HG03432 (cell line): ENCODE data around the gene DNMT1.
A peak's percentile ranks its signal among the peaks of the same experiment; 100 is the strongest.

Source experiments
- ATAC-seq: cut with Tn5 transposase; IDR thresholded peaks from one replicate; pipeline ENCODE4 v1.9.1; 2021; ENCODE audit warnings: mild to moderate bottlenecking, moderate library complexity; ENCODE audit not compliant: unreplicated experiment

DNMT1 gene

DNA sequence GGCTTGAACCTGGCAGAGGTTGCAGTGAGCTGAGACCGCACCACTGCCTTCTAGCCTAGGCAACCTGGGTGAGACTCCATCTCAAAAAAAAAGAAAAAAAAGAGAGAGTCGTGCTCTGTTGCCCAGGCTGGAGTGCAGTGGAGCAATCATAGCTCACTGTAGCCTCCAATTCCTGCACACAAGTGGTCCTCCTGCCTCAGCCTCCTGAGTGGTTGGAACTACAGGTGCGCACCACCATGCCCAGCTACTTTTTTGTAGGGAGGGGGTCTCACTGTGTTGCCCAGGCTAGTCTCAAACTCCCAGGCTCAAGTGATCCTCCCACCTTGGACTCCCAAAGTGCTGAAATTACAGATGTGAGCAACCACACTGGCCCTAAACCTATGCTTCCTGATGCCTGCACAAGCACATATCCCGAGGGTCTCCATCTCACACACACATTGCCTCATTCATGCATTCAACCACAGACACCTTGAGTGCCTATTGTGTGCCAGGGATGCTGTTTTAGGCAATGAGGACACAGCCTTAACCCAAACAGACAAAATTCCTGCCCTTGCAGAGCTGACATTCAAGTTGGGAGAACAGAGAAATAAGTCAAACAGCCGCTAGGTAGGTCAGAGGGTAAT is 94.5 kb downstream of the DNMT1 start:
- ATAC-seq: no peak

DNA sequence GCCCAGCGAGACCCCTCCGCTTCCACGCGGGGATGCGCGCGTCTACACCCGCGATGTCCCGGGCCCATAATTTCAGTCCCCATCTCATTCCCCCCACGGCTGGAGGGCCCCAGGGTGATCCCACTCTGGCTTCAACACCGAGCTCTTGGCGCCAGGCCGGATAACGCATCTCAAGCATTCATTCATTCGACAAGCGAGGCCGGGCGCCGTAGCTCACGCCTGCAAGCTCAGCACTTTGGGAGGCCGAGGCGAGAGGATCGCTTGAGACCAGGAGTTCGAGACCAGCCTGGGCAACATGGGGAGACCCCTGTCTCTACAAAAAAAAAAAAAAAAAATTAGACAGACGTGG is 98.2 kb downstream of the DNMT1 start:
- ATAC-seq: no peak

DNA sequence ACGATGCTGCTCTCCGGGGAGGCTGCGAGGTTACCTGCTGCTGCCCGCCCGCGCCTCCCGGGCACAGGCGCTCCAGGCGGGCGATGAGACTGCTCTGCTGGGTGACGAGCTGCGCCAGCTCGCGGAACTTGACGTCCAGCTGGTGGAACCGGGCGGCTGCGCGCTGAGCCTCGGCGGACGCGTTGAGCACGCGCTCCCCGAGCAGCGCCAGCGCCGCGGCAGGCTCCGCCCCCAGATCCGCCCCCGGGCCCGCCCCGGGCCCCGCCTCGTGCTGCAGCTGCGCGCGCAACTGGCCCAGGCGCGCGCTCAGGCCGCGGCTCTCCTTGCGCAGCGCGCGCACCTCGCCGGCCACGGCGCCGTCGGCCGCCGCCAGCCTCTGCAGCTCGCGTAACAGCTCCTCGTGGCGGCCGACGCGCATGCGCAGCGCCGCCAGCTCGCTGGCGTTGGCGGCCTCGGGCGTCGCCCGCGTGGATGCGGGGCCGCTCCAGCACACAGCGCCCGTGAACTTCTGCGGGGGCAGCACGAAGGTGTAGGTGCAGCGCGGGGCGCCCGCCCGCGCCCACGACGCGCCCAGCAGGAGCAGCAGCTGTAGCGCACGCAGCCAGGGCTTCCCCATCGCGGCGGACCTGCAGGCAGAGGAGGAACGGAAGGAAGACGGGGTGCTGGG is 98.7 kb downstream of the DNMT1 start:
- ATAC-seq: peak; percentile 78

DNA sequence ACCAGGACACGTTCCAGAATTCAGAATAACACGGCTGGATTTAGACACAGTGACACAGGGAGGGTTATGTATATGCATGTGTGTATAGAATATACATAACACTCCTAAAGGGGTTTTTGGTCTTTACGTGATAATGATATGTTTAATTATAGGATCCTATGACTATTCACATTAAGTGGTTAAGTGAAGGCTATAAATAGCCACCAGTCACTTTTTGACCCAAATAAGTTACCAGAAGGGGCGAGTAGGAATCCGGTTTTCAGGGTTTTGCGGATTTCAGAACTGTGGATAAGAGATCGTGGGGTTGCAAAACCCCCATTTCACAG is 99.2 kb downstream of the DNMT1 start:
- ATAC-seq: no peak

DNA sequence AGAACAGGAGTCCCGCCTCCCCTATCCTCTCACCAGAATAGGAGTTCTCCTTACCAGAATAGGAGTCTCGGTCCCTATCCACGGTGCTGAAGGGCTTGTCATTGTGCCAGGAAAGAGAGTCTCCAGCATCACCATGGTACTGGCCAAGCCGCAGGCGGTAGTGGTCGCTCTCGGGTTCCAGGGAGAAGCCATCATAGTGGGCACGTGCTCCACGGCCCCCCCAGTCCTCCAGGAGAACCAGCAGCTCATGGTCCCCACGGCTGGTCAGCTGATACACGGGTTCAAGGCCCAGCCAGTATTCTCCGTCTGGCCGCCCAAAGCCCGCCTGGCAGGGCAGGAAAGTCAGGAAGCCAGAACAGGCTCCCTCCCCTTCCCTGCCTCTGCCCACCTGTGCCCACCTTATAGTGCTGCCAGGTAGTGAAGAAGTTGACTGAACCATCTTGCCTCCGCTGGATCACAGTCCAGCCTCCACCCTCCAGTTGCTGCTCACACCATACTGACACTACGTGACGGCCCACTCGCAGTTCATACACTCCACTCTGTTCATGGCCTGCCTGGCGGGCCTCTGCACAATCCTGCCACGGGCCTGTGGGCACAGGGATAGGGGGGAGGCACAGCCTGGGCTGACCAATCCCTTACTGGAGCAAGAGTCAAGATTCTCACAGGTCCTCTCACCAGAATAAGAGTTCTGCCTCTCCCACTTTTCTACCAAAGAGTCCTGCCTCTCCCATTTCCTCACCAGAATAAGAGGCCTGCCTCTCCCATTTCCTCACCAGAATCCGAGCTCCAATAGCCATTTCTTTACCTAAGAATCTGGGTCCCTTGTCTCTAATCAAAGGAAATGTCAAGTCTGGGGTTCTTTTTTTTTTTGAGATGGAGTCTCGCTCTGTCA is 101.2 kb downstream of the DNMT1 start:
- no peak for ATAC-seq

DNA sequence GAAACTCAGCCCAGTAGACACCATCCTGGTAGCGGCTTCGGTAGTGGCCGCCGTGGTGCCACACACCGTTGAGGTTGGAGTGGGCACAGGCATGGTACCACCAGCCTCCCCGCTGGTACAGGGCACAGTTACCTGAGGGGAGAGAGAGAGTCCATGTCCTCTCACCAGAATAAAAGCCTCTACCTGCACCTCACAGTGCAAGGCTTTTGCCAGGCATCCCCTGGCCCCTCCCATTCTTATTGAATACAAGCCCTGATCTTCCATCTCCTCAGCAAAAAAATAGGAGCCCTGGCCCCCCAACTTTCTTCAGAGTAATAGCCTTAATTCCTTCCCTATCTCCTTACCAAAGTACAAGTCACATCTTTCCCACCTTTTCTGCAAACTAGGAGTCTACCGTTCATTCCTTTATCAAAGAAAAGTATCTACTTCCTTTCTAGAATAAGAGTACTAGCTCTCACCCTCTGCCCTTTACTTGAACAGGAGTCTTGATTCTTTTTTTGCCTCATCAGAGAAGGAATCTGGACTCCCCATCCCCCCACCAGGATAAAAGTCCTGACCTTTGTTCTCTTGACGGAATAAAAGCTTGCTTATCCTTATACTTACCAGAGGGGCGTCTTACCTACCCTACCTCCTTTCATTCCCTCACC is 102.0 kb downstream of the DNMT1 start:
- ATAC-seq: no peak

GRCh38 chr19:10091895-10092641 is 102.7 kb downstream of the DNMT1 start:
- ATAC-seq: no peak

GRCh38 chr19:10091370-10091687 is 103.4 kb downstream of the DNMT1 start:
- ATAC-seq: no peak

- ATAC-seq: no peak
Measured at GRCh38 chr19:10089801-10090375, 104.9 kb downstream of the DNMT1 start.

DNA sequence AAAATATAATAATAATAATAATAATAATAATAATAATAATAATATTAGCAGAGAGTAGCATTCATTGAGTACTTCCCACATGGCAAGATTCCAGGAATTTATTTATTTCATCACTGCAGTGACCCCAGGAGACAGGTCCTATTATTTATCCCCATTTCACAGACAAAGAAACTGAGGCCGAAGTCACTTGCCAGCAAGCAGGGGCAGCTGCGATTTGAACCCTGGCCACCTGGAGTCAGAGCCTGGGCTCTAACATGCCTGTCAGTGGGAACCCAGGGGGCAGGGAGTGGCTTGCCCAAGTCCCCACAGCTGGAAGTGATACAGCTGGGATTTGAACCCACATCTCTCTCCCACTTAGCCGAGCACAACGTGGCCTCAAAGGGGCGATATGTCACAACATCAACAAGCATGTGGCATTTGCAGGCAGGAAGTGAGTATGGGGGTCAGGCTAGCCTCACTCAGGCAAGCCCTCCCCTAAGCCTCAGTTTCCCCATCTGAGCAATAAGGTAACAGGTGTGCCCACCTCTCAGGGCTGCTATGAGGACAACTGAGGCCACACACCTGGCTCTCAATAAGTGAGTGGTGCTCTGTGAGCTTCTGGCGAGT is 105.7 kb downstream of the DNMT1 start:
- ATAC-seq: no peak

- no peak for ATAC-seq
Measured at GRCh38 chr19:10087296-10088061, 107.3 kb downstream of the DNMT1 start.

- ATAC-seq: no peak
Measured at GRCh38 chr19:10086591-10087192, 108.1 kb downstream of the DNMT1 start.

DNA sequence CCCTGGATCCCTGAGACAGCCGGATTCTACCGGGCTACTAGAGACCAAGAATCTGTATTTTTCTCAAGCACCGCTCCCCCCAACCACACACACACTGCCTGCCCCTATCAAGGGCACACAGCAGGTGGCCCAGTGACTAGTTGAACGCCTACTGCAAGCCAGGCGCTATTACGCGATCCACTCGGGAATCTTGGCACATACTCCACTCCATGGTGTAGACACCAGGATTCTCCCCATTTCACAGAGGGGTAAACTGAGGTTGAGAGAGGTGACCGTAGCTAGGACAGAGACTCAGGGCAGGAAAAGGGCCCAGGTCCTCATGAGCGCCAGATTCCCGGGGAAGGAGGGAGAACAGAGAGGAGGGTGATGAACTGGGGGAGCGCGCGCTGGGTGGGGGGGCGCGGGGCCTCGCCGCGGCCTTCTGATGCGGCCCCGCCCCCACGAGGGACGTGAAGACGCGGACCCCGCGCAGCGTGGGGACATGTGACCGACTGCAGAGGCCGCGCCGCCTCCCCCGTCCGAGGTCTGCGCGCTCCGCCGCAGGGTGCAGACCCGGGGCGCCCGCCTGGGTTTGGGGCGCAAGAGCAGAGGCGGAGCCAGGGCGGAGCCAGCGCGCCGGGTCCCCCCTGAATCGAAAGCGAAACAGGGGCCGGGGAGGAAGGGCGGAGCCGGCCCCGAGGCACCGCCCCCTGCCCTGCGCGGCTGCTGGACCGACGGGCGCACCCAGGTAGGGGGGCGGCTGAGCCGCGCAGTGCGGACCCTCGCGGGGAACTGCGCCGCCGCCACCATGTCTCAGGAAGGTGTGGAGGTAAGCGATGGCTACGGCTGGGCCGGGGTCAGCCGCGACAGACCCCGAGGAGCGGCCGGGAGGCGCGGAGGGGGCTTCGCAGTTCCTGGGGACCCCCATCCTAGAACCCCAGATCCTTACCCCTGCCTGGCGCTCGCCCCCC is 108.8 kb downstream of the DNMT1 start, which contains the start of gene SHFL:
Gene SHFL (plus strand): TSS at position 677 of the 950 bp plus-strand sequence. CDS start 111 bp downstream, at position 788.
- ATAC-seq: peak; percentile 86

- no peak for ATAC-seq
Measured at GRCh38 chr19:10084803-10085202, 110.0 kb downstream of the DNMT1 start.

GRCh38 chr19:10083911-10084310 is 110.8 kb downstream of the DNMT1 start:
- no peak for ATAC-seq
